Hepatic stellate cell (primary cell): ENCODE measurements around the gene PPP1R8.

Source experiments
- DNase-seq: peaks from one replicate; pipeline ENCODE4 v3.0.0; 2011; ENCODE audit warnings: low spot score

PPP1R8 gene

DNA sequence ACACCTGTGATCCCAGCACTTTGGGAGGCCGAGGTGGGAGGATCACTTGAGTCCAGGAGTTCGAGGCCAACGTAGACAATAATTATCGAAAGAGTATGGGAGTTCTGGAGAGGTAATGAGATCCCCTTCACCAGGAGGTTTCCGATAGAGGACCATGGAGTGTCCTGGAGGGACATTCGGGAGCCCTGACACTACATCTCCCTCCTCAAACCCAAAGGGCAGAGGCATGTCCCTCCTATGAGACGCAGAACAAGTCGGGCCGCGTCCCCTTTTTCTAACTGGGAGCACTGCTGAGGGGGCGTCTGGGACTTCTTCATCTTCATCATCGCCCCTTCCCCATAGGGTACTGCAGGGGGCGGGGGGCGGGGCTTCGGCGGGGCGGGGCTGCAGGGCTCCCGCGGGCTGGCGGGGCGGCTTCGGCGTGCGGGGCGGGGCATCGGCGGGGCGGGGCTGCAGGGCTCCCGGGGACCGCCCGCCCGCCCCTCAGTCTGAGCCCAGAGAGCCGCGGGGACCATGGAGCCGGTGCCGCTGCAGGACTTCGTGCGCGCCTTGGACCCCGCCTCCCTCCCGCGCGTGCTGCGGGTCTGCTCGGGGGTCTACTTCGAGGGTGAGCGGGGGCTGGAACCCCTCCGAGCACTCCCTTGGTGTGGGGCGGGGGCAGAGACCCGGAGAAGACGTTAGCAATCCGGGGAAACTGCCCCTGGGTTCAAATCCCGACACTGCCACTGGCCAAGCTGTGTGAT, 41.6 kb downstream of the PPP1R8 start, which contains the start of gene THEMIS2:
Gene THEMIS2, plus strand, starts transcription at position 486 of the 743 bp plus-strand sequence. Its CDS starts 28 bp downstream, at position 514.
- DNase-seq = peak; percentile 80

DNA sequence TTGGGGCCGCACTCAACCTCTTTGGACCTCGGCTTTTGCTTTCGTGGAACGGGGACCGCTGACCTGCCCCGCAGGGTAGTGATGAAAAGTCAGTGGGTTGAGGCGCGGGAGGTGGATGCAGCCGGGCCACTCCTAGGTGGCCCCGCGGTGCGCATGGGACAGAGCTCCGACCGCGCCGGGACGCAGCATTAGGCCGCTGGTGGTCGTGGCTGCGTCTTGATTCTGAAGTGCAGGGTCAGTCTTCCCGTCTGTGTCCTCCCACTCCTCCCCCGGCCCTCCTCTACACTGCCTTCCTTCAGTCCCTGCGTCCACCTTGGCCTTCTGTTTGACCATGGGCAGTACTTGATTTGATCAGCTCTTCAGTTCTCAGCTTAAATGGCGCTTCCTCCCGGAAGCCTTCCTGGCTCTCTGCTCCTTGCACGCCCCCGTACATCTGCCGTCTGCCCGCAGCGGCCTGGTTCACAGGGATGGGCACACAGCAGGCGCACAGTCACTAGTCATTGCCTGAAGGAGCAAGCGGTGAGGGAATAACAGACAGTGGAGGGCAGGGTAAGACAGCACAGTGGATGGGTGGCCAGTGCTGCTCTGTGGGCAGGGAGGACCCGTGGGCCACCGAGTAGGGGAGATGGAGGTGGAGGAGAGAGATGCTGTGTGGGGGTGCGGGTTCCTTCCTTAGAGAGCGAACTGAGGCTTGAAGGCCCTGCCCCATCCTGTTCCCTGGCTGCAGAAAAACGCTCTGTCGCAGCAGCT, 42.4 kb downstream of the PPP1R8 start:
- peak; percentile 29 for DNase-seq

DNA sequence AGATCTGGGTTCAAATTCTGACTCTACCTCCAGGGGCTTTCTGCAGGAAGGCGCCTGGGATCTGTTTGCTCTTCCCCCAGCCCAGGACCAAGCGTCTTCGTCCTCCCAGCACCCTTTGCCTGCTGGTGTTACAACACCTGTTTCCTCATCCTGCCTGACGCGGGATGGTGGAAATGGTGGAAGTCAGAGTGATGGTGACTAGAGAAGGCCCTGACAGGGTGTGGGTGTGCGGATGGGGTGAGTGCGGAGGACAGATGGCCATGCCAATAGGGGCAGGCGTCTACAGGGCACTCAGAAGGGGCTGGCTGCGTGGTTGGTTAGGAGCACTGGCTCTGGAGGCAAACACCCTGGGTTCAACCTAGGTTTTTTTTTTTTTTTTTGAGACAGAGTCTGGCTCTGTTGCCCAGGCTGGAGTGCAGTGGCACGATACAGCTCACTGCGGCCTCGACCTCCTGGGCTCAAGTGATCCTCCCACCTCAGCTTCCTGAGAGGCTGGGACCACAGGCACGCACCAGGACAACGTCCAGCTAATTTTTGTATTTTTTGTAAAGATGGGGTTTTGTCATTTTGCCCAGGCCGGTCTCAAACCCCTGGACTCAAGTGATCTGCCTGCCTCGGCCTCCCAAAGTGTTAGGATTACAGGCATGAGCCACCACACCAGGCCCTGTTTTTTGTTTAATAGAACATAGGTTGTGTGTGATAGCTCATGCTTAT, 43.2 kb downstream of the PPP1R8 start:
- no peak for DNase-seq

GRCh38 chr1:27876341-27877114, 45.9 kb downstream of the PPP1R8 start:
- DNase-seq = no peak

DNA sequence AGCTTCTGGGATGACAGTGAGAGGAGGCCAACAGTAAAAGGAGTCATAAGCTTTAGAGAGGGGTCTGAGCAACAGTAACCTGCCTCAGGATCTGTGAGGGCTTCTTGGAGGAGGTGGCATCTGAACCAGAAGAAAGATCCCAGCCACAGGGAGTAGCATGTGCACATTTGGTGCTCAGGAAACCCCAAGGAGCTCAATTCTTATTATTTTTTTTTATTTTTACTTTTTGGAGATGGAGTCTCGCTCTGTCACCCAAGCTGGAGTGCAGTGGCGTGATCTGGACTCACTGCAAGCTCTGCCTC, 46.5 kb downstream of the PPP1R8 start:
- no peak for DNase-seq

- no peak for DNase-seq
Observed at GRCh38 chr1:27878039-27878438, 47.5 kb downstream of the PPP1R8 start.

DNA sequence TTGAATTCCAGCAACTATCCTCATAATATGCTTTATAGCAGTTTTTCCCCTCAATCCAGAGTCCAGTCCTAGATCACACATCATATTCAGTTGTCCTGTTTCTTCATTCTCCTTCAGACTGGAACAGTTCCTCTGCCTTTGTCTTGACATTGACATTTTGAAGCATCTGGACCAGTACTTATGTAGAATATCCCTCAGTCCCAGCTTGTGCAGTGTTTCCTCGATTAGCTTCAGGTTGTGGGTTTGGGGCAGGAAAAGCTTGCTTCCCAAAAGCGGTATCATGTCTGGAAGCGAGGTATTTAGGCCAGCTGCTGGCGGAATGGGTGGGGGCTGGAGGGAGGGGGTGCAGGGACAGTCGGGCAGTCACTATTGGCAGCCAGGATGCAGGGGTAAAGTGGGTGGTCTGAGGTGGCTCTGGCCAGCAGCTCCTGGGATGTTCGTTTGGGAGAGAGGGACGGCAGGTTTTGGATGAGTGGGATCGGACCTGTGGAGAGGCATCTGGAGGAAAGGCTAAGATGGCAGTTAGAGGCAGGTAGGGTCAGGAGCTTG, 48.3 kb downstream of the PPP1R8 start:
- DNase-seq = no peak

DNA sequence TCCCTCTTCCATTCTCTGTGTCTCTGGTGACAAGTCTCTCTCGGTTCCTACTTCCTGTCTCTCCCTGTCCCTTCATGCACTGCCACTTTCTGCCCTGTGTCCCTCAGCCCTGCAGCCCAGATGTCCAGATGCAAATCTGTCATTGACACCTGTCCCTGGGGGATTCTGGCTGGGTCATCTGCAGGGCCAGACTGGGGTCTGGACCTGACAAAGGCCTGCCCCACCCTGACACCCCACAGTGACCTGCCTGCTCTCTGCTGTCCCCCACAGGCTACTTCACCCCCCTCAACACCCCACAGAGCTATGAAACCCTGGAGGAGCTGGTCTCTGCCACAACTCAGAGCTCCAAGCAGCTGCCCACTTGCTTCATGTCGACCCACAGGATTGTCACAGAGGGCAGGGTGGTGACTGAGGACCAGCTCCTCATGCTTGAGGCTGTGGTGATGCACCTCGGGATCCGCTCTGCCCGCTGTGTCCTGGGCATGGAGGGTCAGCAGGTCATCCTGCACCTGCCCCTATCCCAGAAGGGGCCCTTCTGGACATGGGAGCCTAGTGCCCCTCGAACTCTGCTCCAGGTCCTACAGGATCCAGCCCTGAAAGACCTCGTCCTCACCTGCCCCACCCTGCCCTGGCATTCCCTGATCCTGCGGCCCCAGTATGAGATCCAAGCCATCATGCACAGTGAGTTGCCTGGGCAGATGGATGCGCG, 48.9 kb downstream of the PPP1R8 start:
- no peak for DNase-seq

DNA sequence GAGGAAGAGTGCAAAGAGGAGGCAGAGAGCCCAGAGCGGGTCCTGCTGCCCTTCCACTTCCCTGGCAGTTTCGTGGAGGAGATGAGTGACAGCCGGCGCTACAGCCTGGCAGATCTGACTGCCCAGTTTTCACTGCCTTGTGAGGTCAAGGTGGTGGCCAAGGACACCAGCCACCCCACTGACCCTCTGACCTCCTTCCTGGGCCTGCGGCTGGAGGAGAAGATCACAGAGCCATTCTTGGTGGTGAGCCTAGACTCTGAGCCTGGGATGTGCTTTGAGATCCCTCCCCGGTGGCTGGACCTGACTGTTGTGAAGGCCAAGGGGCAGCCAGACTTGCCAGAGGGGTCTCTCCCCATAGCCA, 51.9 kb downstream of the PPP1R8 start:
- DNase-seq = no peak

DNA sequence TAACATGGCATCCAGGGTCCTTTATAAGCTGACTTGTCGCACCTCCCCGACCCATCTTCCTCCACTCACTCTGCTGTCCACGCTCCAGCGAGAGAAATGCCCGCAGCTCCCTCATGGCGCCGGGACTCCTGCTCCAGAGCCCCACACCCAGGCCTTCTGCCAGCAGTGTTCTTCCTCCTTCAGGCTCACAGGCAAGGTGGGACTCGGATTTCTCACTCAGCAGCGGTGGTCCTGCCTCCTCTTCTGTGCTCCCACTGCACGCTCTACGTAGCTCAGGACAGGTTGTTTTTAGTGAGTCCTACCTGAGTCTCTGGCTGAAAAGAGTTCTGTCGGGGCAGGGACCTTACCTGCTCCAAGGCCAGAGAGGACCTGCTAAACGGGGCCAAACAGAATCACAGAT, 53.0 kb downstream of the PPP1R8 start:
- DNase-seq = no peak

GRCh38 chr1:27884006-27884954, 53.7 kb downstream of the PPP1R8 start:
- no peak for DNase-seq

DNA sequence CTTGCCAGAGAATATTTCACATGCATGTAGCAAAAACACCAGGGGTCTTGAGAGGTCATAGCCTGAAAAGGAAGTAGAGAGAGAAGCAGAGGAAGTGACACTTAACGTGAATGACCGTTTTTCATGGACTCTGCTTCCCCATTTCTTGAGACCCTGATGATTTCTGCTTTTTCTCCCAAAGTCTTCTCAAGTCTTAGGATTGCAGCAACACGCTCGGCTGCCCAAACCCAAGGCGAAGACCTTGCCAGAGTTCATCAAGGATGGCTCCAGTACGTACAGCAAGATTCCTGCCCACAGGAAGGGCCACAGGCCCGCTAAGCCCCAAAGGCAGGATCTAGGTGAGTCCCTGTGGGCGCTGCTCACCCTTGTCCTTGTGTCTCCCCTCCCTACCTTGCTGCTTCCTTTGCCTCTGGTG, 54.5 kb downstream of the PPP1R8 start:
- no peak for DNase-seq

DNA sequence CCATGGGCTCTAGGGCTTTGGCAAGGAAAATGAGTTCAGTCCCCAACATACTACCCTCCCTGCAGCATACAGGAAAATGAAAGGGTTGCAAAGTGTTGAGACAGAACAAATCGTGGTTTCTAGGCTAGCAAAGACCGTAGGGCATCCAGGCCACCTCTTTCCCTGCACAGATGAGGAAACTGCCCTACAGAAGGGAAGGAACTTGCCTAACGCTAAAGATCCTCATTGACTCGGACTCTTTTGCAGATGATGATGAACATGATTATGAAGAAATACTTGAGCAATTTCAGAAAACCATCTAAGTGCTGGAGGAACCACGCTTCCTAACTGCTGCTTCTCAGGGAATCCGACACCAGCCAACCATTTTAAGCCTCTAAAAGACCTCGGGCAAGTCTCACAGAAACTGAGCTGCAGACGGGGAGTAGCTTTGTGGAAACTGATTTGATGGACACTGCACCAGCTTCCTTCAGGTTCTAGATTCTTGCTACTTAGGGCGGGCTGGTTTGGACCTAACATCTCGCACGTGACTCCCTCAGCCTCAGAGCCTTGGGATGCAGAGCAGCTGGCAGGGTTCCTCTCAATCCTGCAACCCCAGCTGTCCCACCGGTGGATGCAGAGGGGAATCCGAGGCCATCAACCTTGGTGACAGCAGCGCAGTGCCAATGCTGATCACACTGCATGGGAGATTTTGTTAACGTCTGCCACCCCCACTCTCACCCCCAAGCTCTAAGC, 55.2 kb downstream of the PPP1R8 start:
- DNase-seq = no peak

- no peak for DNase-seq
Observed at GRCh38 chr1:27886353-27886679, 55.7 kb downstream of the PPP1R8 start.

GRCh38 chr1:27886744-27887143, 56.2 kb downstream of the PPP1R8 start:
- no peak for DNase-seq

DNA sequence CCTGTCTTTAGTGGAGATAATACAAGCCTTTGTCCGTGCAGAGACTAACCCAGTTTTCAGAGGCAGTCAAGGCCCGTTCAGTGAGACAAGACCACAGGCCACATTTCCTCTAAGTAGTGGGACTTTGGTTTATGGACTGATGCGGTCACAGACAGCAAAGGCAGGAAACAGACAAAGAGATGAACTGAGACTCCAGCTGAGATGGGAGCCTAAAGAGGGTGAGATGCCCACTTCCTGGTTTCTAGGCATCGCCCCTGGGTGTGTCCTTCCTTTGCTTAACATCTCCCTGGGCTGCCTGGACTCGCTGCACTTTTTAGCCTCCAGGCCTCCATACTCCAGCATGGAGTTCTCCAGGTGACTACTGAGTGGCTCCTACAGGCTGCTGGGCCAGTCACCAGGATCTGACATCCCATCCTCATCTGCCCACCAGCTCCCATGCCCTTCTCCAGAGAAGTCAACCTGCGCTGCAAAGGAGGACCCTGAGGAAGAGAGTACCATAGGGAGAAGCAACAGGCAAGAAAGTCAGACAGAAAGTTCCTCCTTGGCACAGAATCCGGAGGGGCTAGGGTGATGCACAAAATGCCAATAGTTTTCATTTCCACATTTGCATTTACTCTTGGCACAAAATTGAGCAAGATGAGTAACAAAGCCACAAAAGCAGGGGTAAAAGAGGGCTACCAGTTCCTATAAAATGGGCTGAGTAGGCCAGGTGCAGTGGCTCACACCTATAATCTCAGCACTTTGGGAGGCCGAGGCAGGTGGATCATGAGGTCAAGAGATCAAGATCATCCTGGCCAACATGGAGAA, 56.8 kb downstream of the PPP1R8 start:
- no peak for DNase-seq

DNA sequence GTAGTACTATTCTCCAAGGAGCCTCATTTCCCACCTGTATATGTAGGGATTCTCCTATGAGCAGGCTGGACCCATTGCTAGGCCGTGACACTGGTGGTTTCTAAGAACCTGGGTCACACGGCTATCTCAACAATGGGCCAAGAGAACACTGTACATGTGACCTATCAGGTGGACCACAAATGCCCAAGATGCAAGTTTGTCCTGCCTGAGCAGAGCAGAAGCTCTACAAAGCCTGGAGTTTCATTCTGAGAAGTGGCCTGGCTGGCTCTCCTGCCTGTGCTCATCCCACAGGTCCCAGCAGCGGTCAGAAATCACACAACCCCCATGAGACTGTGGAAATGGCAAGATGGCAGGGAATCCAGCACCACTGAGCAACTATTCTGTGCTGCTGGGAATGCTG, 58.9 kb downstream of the PPP1R8 start:
- no peak for DNase-seq

DNA sequence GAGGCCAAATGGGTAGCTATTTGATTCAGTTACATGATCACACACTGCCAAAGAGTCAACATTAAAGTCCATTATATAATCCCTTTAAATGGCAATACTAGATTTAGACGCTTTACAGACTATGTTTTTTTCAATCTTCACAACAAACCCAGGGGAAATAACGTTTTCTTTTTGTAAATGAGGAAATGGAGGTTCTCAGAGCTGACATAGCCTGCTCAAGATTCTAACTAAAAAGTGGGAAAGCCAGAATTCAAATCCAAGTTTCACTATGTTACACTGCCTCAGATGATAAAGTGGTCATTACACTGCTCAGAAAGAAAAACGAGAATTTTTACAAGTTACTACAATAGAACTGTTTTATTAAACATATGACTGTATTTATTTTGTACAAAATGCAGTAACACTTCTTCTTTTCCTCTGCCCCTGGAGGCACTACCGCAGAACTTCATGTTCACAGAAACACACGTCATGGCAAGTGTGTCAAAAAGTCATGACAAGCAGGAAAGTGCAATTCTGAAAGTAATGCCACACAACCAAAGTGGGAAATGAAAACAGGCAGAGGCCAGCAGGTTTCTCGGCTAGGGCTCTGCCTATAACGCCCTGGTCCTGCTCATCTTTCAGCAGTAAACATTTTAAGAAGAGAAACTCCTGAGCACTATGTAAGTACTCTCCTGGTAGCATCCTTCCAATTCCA, 60.8 kb downstream of the PPP1R8 start:
- no peak for DNase-seq
